Inflammatory macrophage treated with lipopolysaccharide for 1 hour (primary cell): Measurements from ENCODE around the gene HMGCS2.
"Not testable (repeated sequence)": the region's sequence is repeated elsewhere in the genome, so short reads cannot be mapped to it uniquely, and the experiment has no call there.

ENCODE experiments used
- DNase-seq, 2 donors: peaks; one replicate each; pipeline ENCODE4 v3.0.0-alpha.2; 2020 to 2022

HMGCS2 gene

DNA sequence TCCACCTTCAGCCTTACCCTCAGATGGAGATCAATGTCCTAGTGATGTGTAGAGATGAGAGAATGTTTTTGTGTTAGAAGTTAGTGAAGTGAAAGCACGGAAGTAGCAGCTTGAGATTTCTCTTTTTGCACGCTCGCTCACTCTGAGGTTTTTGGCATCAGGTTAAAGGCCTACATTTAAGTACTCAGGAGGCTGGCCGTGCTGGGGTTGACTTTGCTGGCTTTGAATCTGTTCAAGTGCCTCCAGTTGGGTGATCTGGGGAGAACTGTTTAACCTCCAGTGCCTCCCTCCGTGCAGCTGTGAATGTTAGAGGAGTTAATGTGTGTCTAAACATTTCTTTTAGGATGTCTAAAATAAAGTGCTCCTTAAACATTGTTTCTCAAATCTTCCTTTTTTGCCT is 43.1 kb downstream of the HMGCS2 start:
- no peak for DNase-seq

GRCh38 chr1:119724611-119725218 is 44.0 kb downstream of the HMGCS2 start:
- DNase-seq: no peak

DNA sequence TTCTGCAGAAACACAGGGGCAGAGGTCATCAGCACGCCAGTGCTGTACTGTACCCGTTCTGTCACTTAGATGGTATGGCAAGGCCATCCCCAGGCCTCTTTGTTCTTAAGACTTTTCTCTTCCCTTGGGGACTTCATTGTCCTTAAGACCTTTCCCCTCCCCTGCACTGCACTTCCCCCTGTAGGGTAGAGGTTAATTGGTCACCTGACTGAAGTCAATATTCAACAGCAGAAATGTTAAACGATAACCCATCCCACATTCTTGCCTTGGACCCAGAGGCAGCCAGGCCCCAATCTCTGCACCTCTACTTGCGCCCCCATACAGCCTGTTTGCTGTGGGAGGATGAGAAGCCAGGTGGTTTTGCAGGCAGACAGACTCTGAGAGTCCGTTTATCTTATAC is 46.8 kb downstream of the HMGCS2 start:
- DNase-seq: no peak

DNA sequence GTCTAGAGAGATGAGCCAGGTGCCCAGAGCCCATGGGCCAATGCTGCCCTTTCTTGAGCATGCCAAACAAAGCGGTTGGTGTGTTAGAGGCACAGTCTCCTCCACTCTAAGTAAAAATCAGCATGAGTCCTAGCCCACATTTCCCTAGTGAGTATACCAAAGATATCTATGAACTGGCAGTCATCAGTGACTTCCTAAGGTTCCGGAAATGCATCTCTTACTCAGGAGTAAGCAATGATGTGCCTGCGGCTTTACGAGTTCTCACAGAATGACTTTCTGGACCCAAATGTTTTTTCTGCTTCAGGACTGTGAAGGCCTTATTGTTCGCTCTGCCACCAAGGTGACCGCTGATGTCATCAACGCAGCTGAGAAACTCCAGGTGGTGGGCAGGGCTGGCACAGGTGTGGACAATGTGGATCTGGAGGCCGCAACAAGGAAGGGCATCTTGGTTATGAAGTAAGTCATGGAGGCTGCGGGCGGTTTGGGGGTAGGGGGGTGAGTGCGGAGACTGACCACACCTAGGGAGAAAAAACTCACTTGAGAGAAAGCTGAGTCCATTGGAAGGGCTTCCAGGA is 47.8 kb downstream of the HMGCS2 start:
- DNase-seq: no peak

GRCh38 chr1:119718972-119719371 is 49.7 kb downstream of the HMGCS2 start:
- DNase-seq: no peak

DNA sequence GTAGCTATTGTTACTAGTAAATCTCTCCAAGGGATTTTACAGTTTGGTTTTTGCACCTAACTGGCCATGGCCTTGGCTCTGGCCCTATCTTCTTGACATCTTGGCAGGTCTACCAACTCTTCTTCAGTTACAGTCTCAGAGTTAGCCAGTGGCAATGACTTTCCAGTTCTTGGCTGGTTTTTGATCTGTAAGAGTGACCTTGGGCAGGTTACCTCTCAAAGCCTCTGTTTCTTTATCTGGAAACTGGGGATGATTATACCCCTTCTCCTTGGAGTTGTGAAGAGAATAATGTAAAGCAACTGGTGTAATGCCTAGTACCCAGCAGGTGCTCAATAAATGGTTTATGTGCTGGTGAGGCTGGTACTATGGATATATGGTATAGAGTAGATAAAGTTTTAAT is 50.3 kb downstream of the HMGCS2 start:
- no peak for DNase-seq

DNA sequence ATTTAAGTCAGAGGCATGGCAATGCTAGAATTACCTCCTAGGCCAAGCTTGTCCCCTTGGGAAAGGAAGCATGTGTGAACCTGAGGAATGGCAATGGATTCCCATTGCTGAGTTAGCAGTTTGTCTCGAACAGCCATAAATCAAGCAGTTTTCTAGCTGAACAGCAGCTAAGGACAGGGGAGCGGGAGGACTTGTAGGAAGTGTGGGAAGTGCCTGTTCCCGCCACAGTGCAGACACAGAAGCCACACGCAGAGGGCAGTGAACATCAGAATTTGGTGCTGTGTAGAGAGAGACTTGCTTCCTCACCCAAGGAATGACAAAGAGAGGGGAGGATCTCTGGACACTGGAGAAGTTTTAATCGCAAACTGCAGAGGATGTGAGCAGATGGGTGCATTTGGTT is 53.2 kb downstream of the HMGCS2 start:
- DNase-seq: no peak

DNA sequence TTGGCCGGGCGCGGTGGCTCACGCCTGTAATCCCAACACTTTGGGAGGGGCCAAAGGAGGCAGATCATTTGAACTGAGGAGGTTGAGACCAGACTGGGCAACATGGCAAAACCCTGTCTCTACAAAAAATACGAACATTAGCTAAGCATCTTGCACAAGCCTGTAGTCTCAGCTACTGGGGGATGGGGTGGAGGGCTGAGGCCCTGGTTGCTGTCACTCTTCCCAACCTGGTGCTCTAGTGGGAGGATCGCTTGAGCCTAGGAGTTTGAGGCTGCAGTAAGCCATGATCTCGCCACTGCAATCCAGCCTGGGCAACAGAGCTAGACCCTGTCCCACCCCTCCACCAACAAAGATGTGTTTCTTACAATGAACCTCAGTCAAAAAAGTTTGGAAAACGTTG is 54.1 kb downstream of the HMGCS2 start:
- no peak for DNase-seq

GRCh38 chr1:119713749-119714456 is 54.8 kb downstream of the HMGCS2 start:
- DNase-seq: no peak

DNA sequence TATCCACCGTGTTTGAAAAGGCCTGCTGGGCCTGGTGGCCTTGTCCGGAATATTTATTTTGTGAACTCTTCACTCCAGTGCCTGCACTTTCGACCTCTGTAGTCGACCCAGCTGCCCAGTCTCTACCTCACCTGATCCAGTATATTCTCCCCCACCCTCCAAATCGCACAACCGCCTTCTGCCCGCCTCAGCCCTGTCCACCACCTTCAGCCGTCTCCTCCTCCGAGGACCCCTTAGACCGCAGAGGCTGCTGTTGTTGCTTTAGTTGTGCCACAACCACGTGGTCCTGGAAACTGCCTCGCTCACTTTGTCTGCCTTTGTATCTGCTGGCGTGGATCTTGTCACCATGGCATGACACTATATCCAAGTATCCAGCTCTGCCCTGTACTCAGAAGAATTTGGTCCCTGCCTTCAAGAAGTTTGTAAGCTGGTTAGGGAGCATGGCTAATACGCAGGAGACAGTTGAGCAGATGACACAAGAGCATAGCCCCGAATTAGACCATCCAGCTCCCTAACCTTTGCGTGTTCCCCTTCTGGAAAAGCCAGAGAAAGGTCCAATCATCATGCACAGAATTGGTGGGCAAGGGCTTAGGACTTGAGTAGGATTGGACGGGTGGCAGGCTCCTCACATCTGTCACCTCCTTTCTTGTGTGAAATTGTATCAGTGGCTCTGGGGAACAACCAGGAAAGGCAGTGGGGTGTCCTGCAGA is 55.5 kb downstream of the HMGCS2 start:
- DNase-seq: no peak

GRCh38 chr1:119712342-119713038 is 56.2 kb downstream of the HMGCS2 start:
- no peak for DNase-seq

- peak; percentile 67 to 73 for DNase-seq
These were observed 56.8 kb downstream of the HMGCS2 start, which contains the start of gene PHGDH for GRCh38 chr1:119711804-119712341. PHGDH (plus strand) TSS chr1:119711934; CDS start chr1:119712023, 89 bp downstream.

- DNase-seq: not testable (repeated sequence)
These were observed 57.3 kb downstream of the HMGCS2 start for GRCh38 chr1:119711356-119711803.

GRCh38 chr1:119706599-119706998 is 62.1 kb downstream of the HMGCS2 start:
- DNase-seq: not testable (repeated sequence)

DNA sequence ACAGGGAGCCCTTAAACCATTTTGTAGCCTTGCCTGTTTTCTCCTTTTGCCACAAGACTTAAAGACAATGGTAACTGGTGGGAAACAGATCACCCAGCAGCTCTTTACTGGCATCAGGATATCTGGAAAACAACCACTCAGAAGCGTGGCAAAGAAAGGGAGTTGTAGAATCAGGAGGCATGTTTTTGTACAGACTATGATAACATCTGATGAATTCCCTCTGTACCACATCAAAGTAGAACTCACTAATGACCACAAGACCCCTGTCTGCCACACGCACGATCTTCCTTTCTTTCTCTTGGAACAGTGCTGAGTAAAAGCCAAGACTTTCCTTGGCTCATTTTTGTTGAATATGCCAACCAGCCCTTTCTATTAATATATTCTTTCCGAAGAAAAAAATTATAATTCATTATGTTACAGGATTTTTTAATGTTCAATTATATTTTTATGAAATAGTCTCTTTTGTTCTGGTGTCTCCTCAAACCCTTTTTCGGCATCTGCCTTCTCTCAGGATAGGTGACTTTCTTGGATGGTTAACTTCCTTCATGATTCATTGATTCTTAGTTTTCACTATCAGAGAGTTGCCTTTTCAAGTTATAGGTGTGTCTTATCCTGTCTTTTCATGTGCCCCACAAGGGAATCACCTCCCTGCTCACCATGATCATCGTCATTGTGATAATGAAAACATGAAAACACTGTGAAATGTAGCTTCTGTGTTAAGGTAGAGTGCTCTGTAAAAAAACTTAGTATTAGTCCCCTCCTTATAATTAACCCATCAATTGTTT is 64.8 kb downstream of the HMGCS2 start:
- DNase-seq: no peak

DNA sequence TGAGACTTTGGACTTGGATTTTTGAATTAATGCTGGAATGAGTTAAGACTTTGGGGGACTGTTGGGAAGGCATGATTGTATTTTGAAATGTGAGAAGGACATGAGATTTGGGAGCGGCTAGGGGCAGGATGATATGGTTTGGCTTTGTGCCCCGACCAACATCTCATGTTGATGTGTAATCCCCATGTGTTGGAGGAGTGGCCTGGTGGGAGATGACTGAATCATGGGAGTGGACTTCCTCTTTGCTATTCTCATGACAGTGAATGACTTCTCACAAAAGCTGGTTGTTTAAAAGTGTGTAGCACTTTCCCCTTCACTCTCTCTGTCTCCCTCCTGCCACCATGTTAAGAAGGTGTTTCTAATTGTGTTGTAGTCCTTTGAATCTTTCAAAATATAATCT is 66.3 kb downstream of the HMGCS2 start:
- peak; percentile 72 to 89 for DNase-seq

- DNase-seq: no peak
These were observed 67.0 kb downstream of the HMGCS2 start for GRCh38 chr1:119701659-119702058.

- no peak for DNase-seq
These were observed 68.4 kb downstream of the HMGCS2 start for GRCh38 chr1:119700326-119700725.
